ENCODE measurements around the gene ADGRG3. TPM values are rescaled to one million over a fixed set of nuclear protein-coding genes. Genes with fewer than 3 reads are reported as not detected.

Gene ADGRG3
- total and polyA plus RNA-seq, 2 donors from 2014 or later: 0.17 to 1.8 TPM

- no peak overlapping the region for H3K9ac ChIP-seq (ENCODE audit: low read length in 3 of 3)
- no peaks in the 10 kb centered on the region for H3K9me3 ChIP-seq (ENCODE audit: control insufficient read depth in 2 of 3, insufficient read depth in 1 of 3, low read length in 3 of 3)
- no peaks in the 10 kb centered on the region for H3K4me1 ChIP-seq (ENCODE audit: control insufficient read depth in 2 of 3, insufficient read depth in 2 of 3, low read depth in 1 of 3, low read length in 3 of 3)
- H3K36me3 ChIP-seq (ENCODE audit: control insufficient read depth in 2 of 3, insufficient read depth in 3 of 3, low read length in 3 of 3): no peaks in the 10 kb centered on the region
- DNase-seq (no peak), FAIRE-seq (no peak)
- no peak overlapping the region for H3K4me3 ChIP-seq (ENCODE audit: low read length in 3 of 3)
- intact Hi-C loops (cut with DNase I): no loop called here
- H3K27ac ChIP-seq (ENCODE audit: low read depth in 2 of 2, low read length in 2 of 2): no peak overlapping the region
- no peak for TF ChIP-seq CTCF (IDR thresholded peaks at IDR 0.05; ENCODE audit: borderline replicate concordance, extremely low read depth, insufficient read depth)
- no peaks in the 10 kb centered on the region for H3K27me3 ChIP-seq (ENCODE audit: control insufficient read depth, insufficient read depth, low read length)
Measured at GRCh38 chr16:57677622-57678369, 9.7 kb downstream of the ADGRG3 start.

- FAIRE-seq (no peak), DNase-seq (no peak)
- Histone ChIP-seq H3K27me3 (ENCODE audit: control insufficient read depth, insufficient read depth, low read length) (no peaks in the 10 kb centered on the region), H3K4me1 (ENCODE audit: control insufficient read depth in 2 of 3, insufficient read depth in 2 of 3, low read depth in 1 of 3, low read length in 3 of 3) (no peaks in the 10 kb centered on the region), H3K9me3 (ENCODE audit: control insufficient read depth in 2 of 3, insufficient read depth in 1 of 3, low read length in 3 of 3) (no peaks in the 10 kb centered on the region), H3K36me3 (ENCODE audit: control insufficient read depth in 2 of 3, insufficient read depth in 3 of 3, low read length in 3 of 3) (no peaks in the 10 kb centered on the region), H3K27ac (ENCODE audit: low read depth in 2 of 2, low read length in 2 of 2) (no peak overlapping the region), H3K4me3 (ENCODE audit: low read length in 3 of 3) (no peak overlapping the region), H3K9ac (ENCODE audit: low read length in 3 of 3) (no peak overlapping the region)
- TF ChIP-seq CTCF (IDR thresholded peaks at IDR 0.05; ENCODE audit: borderline replicate concordance, extremely low read depth, insufficient read depth): no peak
- intact Hi-C loops (cut with DNase I): no loop called here
Measured at GRCh38 chr16:57679016-57679415, 10.9 kb downstream of the ADGRG3 start.

- intact Hi-C loops (cut with DNase I): no loop called here
- Histone ChIP-seq H3K4me3 (ENCODE audit: low read length in 3 of 3) (no peak overlapping the region), H3K27me3 (ENCODE audit: control insufficient read depth, insufficient read depth, low read length) (no peaks in the 10 kb centered on the region), H3K9ac (ENCODE audit: low read length in 3 of 3) (no peak overlapping the region), H3K27ac (ENCODE audit: low read depth in 2 of 2, low read length in 2 of 2) (no peak overlapping the region), H3K9me3 (ENCODE audit: control insufficient read depth in 2 of 3, insufficient read depth in 1 of 3, low read length in 3 of 3) (no peaks in the 10 kb centered on the region), H3K4me1 (ENCODE audit: control insufficient read depth in 2 of 3, insufficient read depth in 2 of 3, low read depth in 1 of 3, low read length in 3 of 3) (no peaks in the 10 kb centered on the region), H3K36me3 (ENCODE audit: control insufficient read depth in 2 of 3, insufficient read depth in 3 of 3, low read length in 3 of 3) (no peaks in the 10 kb centered on the region)
- TF ChIP-seq CTCF (IDR thresholded peaks at IDR 0.05; ENCODE audit: borderline replicate concordance, extremely low read depth, insufficient read depth): no peak
- DNase-seq (no peak), FAIRE-seq (no peak)
Measured at GRCh38 chr16:57679767-57680482, 11.8 kb downstream of the ADGRG3 start.

Data from kidney (tissue), 14 donors.